Measurements from ENCODE around the gene INTS3.

- no peak for TF ChIP-seq POLR2AphosphoS5 (IDR thresholded peaks at IDR 0.05)
- TF ChIP-seq, protein P1, sequence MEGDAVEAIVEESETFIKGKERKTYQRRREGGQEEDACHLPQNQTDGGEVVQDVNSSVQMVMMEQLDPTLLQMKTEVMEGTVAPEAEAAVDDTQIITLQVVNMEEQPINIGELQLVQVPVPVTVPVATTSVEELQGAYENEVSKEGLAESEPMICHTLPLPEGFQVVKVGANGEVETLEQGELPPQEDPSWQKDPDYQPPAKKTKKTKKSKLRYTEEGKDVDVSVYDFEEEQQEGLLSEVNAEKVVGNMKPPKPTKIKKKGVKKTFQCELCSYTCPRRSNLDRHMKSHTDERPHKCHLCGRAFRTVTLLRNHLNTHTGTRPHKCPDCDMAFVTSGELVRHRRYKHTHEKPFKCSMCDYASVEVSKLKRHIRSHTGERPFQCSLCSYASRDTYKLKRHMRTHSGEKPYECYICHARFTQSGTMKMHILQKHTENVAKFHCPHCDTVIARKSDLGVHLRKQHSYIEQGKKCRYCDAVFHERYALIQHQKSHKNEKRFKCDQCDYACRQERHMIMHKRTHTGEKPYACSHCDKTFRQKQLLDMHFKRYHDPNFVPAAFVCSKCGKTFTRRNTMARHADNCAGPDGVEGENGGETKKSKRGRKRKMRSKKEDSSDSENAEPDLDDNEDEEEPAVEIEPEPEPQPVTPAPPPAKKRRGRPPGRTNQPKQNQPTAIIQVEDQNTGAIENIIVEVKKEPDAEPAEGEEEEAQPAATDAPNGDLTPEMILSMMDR (IDR thresholded peaks at IDR 0.05; ENCODE audit: poor library complexity, severe bottlenecking), result no peak
Measured at GRCh38 chr1:153735090-153735420, 7.2 kb downstream of the INTS3 start.
